Measurements from ENCODE around the gene CDH4. TPM values are rescaled to one million over a fixed set of nuclear protein-coding genes. Genes with fewer than 3 reads are reported as not detected.
A peak's percentile ranks its signal among the peaks of the same experiment; 100 is the strongest.

CDH4 gene
- total RNA-seq, 1 donor from 2014 or later = 12.1 TPM

DNA sequence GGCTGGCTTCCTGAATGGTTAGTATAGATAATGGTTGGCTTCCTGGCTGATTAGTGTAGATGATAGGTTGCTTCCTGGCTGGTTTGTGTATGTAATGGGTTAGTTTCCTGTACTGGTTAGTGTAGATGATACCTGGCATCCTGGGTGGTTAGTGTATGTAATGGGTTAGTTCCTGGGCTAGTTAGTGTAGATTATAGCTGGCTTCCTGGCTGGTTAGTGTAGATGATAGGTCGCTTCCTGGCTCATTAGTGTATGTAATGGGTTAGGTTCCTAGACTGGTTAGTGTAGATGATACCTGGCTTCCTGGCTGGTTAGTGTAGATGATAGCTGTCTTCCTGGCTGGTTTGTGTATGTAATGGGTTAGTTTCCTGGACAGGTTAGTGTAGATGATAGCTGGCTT is 613.3 kb downstream of the CDH4 start:
- TF ChIP-seq, protein P1, sequence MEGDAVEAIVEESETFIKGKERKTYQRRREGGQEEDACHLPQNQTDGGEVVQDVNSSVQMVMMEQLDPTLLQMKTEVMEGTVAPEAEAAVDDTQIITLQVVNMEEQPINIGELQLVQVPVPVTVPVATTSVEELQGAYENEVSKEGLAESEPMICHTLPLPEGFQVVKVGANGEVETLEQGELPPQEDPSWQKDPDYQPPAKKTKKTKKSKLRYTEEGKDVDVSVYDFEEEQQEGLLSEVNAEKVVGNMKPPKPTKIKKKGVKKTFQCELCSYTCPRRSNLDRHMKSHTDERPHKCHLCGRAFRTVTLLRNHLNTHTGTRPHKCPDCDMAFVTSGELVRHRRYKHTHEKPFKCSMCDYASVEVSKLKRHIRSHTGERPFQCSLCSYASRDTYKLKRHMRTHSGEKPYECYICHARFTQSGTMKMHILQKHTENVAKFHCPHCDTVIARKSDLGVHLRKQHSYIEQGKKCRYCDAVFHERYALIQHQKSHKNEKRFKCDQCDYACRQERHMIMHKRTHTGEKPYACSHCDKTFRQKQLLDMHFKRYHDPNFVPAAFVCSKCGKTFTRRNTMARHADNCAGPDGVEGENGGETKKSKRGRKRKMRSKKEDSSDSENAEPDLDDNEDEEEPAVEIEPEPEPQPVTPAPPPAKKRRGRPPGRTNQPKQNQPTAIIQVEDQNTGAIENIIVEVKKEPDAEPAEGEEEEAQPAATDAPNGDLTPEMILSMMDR (IDR thresholded peaks at IDR 0.05; ENCODE audit: insufficient read depth, low read length, severe bottlenecking) = no peak
- Histone ChIP-seq H3K27me3 (ENCODE audit: control insufficient read depth, insufficient read depth, low read length) (no peaks in the 10 kb centered on the region), H3K4me3 (ENCODE audit: low read depth, low read length) (no peak overlapping the region), H3K36me3 (ENCODE audit: control insufficient read depth, insufficient read depth, low read length) (no peaks in the 10 kb centered on the region)
- FAIRE-seq = peak; percentile 66
- DNase-seq (ENCODE audit: low read depth) = no peak

DNA sequence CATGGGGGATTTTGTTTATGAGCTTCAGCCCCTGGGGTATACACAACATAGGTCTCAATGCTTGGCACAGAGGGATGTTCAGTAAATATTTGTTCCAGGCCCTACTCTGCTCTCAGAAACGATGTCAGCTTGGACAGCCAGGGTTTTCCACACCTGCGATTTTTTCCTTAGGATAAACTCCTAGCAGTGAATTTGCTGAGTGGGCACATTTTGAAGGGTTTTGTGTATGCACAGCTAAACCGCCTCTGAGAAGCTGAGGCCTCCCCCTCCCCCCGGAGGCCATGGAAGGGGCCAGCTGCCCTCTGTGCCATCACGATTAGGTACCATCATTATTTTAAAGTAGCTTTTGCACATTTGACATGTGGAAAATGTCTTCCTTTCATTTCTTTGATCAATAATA is 614.1 kb downstream of the CDH4 start:
- no peak for FAIRE-seq
- Histone ChIP-seq H3K36me3 (ENCODE audit: control insufficient read depth, insufficient read depth, low read length) (no peaks in the 10 kb centered on the region), H3K27me3 (ENCODE audit: control insufficient read depth, insufficient read depth, low read length) (no peaks in the 10 kb centered on the region), H3K4me3 (ENCODE audit: low read depth, low read length) (no peak overlapping the region)
- TF ChIP-seq, protein P1 (IDR thresholded peaks at IDR 0.05; ENCODE audit: insufficient read depth, low read length, severe bottlenecking) = no peak
- no peak for DNase-seq (ENCODE audit: low read depth)

DNA sequence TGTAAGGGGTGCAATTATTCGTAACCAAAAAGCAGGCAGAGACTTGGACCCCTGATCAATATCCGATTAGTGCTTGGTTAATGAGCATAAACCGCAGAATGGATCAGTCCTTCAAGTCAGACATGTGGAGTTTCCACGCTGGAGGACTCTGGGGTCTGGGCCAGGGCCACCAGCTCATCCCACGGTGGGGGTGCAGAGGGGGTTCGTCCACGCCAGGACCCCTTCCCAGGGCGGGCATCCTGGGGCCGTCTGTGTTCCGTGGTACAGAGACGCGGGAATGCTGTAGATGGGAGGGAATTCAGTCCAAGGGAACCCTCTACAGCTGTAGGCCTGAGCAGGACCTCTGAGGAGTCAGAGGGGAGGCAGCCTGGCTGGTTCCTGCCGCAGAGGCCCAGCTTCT is 615.9 kb downstream of the CDH4 start:
- TF ChIP-seq, protein P1 (IDR thresholded peaks at IDR 0.05; ENCODE audit: insufficient read depth, low read length, severe bottlenecking) = no peak
- DNase-seq (ENCODE audit: low read depth) (no peak), FAIRE-seq (no peak)
- Histone ChIP-seq H3K36me3 (ENCODE audit: control insufficient read depth, insufficient read depth, low read length) (no peaks in the 10 kb centered on the region), H3K27me3 (ENCODE audit: control insufficient read depth, insufficient read depth, low read length) (no peaks in the 10 kb centered on the region), H3K4me3 (ENCODE audit: low read depth, low read length) (no peak overlapping the region)

DNA sequence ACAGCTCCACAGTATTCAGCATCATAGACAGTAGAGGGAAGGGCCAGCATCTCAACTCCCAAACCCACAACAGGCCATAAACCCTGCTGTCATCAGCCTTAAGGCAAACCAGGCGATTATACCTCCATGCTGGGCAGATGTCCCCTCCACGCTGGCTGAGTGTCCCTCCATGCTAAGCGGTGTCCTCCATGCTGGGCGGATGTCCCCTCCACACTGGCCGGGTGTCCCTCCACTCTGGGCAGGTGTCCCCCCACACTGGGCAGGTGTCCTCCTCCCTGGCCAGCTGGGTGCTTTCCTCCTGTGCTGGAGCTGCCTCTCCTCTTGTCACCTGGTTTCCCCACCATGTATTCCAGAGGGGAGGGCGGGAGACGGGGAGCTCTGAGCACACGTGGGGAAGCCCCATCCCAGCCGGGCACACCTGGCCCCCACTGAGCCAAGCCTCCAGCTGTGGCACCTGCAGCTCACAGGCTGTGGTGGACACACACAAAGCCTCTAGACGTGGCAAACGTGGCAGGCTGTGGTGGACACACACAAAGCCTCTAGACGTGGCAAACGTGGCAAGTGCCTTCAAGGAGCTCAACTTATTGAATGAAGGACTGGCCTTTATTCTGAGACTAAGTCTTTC is 616.5 kb downstream of the CDH4 start:
- Histone ChIP-seq H3K4me3 (ENCODE audit: low read depth, low read length) (no peak overlapping the region), H3K27me3 (ENCODE audit: control insufficient read depth, insufficient read depth, low read length) (no peaks in the 10 kb centered on the region), H3K36me3 (ENCODE audit: control insufficient read depth, insufficient read depth, low read length) (no peaks in the 10 kb centered on the region)
- DNase-seq (ENCODE audit: low read depth) (no peak), FAIRE-seq (no peak)
- TF ChIP-seq, protein P1 (IDR thresholded peaks at IDR 0.05; ENCODE audit: insufficient read depth, low read length, severe bottlenecking) = no peak

DNA sequence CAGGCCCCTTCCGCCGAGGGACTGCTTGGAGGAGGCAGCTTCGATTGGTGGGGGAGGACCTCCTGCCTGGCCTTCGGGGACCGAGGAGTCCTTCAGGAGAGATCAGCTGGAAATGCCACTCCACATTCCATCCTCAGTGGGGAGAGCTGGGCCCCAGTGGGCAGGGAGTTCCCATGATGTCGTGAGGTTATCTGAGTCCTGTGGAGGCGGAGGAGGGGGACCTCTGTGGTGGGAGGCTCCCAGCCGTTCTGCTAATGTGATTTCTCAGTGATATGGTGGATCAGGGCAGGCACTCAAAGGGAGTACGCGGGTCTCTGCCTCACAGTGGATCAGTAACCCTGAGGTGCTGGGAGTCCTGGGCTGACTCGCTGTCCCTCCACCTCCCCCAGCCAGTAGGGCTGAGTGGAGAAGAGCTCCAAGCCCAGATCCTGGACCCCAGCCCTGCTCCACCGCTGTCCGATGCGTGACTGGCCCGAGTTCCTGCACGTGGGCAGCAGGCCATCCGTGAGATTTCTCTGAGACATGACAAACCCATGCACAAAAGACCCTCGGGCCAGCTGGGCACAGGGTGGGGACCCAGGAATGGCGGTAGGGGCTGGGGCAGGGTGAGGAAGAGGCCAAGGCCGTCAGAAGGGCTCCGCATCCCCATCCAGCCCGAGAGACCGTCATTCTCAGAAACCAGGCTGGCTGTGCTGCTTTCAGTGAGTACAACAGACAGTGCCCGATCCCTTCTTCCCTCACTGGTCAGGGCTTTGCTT is 617.9 kb downstream of the CDH4 start:
- no peak overlapping the region for H3K4me3 ChIP-seq (ENCODE audit: low read depth, low read length)
- H3K27me3 ChIP-seq (ENCODE audit: control insufficient read depth, insufficient read depth, low read length) = no peaks in the 10 kb centered on the region
- TF ChIP-seq, protein P1 (IDR thresholded peaks at IDR 0.05; ENCODE audit: insufficient read depth, low read length, severe bottlenecking) = no peak
- FAIRE-seq (no peak), DNase-seq (ENCODE audit: low read depth) (no peak)
- H3K36me3 ChIP-seq (ENCODE audit: control insufficient read depth, insufficient read depth, low read length) = no peaks in the 10 kb centered on the region
